Measurements from ENCODE around the gene GCSAM.

GCSAM gene

DNA sequence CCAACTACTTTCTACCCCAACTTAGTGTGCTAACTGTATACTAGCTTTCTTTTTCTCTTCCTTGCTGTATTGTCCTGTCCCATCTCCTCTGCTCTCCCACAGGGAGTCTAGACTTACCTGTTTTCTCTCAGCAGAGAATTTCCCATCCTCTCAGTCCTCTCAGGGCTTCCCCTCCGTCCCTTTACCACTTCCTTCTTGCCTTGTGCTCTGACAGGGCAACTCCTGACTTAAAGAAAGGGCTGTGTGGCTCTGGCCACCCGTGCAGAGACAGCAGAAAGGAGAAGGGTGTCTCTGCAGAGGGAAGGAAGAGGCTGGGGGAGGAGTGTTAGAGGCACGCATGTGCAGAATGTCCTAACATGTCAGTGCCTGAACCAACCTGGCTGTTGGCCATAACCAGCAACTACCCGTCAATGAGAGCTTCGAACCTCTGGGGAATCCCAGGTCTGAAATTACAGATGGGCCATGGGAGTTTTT is at the start of gene GCSAM:
Gene GCSAM (minus strand): TSS at position 274 of the 474 bp plus-strand sequence. CDS start 128 bp downstream, at position 146.
- DNase-seq: peak; percentile 58 to 64

DNA sequence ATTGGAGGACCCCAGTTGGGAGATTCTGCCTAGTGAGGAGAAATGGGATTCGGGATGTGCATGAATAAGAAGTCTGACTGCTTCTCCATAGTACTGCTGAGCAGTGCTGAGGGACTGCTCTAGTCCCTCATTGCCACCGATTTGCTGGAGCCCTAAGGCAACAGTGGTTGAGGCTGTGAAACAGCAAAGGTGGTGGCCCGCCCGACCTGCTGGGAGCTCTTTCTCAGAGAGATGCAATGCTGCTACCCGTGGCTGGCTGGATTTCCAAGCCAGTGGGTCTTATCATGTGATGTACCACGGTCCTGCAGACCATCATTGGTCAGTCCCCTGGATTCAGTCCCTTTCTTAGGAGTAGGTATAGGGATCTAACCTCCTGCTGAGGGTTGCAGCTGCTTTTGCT is 42.6 kb upstream of the GCSAM start:
- no peak for DNase-seq

- no peak for DNase-seq
These were observed 42.0 kb upstream of the GCSAM start for GRCh38 chr3:112175037-112175436.

DNA sequence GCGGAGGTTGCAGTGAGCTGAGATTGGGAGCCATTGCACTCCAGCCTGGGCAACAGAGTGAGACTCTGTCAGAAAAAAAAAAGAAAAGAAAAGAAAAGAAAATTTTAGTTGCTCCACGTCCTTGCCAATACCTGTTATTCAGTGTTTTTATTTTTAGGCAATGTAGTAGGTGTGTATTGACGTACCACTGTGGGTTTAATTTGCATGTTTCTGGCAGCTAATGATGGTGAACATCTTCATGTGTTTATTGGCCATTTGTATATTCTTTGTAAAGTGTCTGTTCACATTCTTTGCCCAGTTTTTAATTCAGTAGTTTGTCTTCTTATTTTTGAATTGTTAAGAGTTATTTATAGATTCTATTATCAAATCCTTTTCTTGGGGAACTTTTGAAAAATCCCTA is 38.1 kb upstream of the GCSAM start:
- DNase-seq: no peak

- DNase-seq: no peak
These were observed 37.0 kb upstream of the GCSAM start for GRCh38 chr3:112170046-112170445.

DNA sequence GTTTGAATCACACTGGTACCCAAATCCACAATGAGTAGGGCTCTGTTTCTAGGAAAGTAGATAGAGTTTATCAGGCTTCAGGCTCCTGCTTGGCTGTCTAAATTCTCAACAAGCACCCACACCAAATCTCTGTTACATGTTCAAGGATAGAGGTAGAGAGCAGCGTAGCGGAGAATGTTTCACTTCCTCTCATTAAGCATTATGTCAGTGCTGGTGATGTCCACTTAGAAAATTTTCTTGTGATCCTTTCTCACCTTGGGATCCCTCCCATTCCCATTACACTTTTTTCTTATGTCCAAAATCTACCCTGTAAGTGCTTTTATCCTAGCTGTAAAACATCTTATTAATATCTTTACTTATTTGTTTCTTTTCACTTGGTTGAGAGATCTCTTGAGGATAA is 34.7 kb upstream of the GCSAM start:
- no peak for DNase-seq

DNA sequence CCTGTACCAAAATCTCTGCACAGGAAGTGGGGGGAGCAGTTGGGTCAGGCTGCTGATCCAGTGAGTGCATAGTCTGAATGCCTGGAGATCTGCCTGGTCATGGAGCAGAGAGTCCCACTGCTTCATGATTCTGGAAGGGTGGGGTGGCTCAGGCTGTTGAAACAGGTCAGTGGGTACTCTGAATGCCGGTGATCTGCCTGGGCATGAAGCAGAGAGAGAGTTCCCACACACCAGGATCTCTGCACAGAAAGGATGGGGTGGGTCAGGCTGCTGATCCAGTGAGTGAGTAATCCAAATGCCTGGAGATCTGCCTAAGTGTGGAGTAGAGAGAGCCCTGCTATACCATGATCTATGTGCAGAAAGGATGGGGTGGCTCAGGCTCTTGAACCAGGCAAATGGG is 16.1 kb upstream of the GCSAM start:
- no peak for DNase-seq

DNA sequence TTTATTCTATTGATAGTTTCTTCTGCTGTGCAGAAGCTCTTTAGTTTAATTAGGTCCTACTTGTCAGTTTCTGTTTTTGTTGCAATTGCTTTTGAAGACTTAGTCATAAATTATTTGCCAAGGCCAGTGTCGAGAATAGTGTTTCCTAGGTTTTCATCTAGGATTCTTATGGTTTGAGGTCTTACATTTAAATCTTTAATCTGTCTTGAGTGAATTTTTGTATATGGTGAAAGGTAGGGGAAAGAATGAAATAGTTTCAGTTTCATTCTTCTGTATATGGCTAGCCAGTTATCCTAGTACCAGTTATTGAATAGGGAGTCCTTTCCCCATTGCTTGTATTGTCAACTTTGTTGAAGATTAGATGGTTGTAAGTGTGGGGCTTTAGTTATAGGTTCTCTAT is 10.6 kb upstream of the GCSAM start:
- no peak for DNase-seq

- DNase-seq: no peak
These were observed 10.2 kb upstream of the GCSAM start for GRCh38 chr3:112143251-112143650.

GRCh38 chr3:112141293-112141692 is 8.2 kb upstream of the GCSAM start:
- no peak for DNase-seq

GRCh38 chr3:112140584-112140983 is 7.5 kb upstream of the GCSAM start:
- no peak for DNase-seq

DNA sequence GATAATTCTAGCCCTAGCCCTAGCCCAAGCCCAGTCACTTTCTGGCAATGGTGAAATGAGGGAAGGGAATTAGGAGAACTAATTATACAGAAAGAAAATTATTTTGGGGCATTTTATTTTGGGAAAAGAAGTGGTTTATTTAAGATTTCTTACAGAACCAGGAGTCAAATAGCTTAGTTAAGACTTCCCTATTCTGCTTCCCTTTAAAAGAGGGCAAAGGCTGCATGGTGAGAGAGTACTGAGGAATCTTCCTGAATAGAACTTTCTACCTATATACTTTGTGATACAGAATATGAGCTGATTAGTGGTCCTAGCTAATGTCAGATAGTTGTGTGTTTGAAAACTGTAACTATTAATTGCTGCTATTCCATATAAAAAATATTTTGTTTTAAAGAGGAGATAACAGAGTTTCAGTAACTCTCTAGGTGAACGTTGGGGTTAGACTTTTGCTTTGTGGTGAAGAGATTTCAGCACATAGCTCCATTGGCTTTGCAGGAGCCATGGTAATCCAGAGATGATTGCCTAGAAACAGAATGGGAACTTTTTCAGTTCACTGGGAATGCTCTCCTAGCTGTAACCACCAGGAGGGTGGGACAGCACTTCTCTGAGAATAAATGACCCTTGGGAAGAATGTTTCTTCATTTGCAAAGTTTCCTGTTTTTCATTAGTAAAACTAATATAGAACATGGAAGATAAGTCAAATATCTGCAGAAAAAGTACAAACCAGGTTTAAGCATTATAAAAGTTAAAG is 5.3 kb upstream of the GCSAM start:
- no peak for DNase-seq

DNA sequence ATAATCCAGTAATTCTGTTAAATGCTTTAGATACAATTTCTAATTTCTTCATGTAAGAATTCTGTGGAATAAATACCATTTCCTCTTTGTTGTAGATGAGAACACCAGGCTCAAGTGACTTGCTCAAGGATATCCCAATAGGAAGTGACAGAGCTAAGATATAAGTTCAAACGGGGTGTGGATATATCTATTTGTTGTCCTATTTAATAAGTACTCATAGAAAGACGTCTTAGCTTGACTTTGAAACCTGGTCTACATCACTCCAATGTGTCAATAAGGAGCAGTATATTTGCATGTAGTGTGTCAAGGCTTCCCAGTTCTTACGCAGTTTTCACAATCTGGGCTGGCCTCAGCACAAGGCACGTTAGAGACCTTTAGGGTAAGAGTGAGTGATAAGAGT is 4.7 kb upstream of the GCSAM start:
- DNase-seq: no peak

- peak; percentile 18 to 40 for DNase-seq
These were observed 4.1 kb upstream of the GCSAM start for GRCh38 chr3:112136959-112137693.

DNA sequence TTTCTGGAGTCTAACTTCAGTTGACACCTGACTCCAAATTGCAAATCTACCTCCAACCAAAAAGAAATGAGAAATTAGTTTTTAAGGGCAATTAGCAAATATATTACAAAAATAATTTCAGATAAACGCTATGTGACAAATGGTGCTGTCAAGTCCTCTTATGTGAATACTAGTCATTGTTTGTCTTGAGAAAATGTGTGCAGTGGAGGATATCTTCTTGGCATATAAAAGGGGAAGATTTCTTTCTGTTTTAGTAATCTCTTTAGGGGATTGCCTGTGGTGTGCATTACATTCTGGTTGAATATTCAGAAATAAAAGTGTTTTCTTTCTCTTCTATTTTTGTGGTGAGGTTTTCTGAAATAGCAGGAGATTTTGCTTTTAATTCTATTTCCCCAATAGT is 3.0 kb upstream of the GCSAM start:
- DNase-seq: no peak

DNA sequence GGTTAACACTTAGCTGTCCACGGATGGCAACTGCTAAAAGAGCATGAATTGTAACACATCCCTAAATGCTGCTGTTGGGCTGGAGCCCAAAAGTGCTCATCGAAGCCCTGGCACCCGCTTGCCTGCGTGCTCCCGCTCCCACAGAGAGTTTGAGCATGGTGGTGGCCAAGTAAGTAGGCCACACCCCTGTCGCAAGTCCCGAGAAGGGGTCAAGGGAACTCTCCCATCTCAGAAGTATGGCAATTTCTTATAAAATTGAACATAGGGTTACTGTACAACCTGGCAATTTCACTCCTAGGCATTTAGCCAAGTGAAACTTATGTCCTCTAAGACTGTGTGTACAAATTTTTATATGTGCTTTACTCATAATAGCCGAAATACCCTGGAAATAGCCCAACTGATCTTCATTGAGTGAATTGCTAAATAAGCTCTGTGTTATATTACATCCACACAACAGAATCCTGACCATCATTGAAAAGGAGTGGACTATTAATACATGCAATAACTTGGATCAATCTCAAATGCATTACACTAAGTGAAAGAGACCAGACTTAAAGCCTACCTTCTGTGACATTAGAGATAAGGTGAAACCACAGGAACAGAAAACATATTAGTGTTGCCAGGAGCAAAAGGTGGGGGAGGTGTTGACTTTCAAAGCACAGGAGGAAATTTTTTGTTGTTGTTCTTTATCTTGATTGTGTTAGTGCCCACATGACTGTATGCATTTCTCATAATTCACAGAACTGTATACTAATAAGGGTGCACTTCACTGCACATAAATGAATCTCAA is 1.5 kb upstream of the GCSAM start:
- no peak for DNase-seq

GRCh38 chr3:112133626-112134334 is 732 bp upstream of the GCSAM start:
- no peak for DNase-seq

- no peak for DNase-seq
These were observed 494 bp downstream of the GCSAM start for GRCh38 chr3:112132554-112132953.

DNA sequence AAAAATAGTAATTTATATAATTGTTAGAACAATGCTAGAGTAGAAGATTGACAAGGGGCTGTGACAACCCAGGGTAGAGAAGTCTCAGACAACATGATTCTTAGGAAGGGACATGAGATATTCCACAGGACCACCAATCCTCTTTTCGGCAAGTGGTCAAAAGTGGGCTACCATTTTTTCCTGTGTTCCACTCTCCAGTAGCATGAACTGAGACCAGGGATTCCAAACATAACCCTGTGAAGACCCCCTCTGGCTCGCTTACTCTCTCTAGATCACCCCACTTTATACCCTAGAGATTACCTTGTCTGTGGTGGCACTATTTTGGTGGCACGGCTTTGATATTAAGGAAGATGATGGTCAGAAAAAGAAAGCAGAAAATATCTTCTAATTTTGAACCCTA is 960 bp downstream of the GCSAM start:
- DNase-seq: no peak

- DNase-seq: no peak
These were observed 1.9 kb downstream of the GCSAM start for GRCh38 chr3:112131111-112131510.

- no peak for DNase-seq
These were observed 2.4 kb downstream of the GCSAM start for GRCh38 chr3:112130638-112130993.

- no peak for DNase-seq
These were observed 3.0 kb downstream of the GCSAM start for GRCh38 chr3:112129925-112130637.
